ENCODE measurements around the gene PHLDB1.

DNA sequence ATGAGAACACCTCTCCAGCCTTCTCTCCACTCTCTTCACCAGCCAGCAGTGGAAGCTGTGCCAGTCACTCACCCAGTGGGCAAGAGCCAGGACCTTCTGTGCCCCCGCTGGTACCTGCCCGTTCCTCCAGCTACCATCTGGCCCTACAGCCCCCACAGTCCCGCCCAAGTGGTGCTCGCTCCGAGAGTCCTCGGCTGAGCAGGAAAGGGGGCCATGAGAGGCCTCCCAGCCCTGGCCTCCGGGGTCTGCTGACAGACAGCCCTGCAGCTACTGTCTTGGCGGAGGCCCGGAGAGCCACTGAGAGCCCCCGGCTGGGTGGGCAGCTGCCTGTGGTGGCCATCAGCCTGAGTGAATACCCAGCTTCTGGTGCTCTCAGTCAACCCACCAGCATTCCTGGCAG lies 20.2 kb downstream of the PHLDB1 start:
- TF ChIP-seq, protein P1, sequence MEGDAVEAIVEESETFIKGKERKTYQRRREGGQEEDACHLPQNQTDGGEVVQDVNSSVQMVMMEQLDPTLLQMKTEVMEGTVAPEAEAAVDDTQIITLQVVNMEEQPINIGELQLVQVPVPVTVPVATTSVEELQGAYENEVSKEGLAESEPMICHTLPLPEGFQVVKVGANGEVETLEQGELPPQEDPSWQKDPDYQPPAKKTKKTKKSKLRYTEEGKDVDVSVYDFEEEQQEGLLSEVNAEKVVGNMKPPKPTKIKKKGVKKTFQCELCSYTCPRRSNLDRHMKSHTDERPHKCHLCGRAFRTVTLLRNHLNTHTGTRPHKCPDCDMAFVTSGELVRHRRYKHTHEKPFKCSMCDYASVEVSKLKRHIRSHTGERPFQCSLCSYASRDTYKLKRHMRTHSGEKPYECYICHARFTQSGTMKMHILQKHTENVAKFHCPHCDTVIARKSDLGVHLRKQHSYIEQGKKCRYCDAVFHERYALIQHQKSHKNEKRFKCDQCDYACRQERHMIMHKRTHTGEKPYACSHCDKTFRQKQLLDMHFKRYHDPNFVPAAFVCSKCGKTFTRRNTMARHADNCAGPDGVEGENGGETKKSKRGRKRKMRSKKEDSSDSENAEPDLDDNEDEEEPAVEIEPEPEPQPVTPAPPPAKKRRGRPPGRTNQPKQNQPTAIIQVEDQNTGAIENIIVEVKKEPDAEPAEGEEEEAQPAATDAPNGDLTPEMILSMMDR (conservative IDR thresholded peaks at IDR 0.05; ENCODE audit: low read depth, low read length) = no peak
- no peak for TF ChIP-seq EZH2 (IDR thresholded peaks at IDR 0.05; ENCODE audit: borderline replicate concordance, low read depth, low read length, poor library complexity, severe bottlenecking)

Data from A673 (cell line).